Aorta (tissue), 5 donors: ENCODE data around the gene NTHL1. TPM values are rescaled to one million over a fixed set of nuclear protein-coding genes. Genes with fewer than 3 reads are reported as not detected.

Experiments used
- ATAC-seq: fragments of 200-7000 bp; cut with Tn5 transposase; one replicate; pipeline ENCODE4 v1.9.1; 2022; ENCODE audit warnings: moderate library complexity; ENCODE audit not compliant: low FRiP score
- DNase-seq, 2 donors: peaks; one replicate each; pipeline ENCODE4 v3.0.0-alpha.2; 2020
- H3K27ac ChIP-seq, 2 donors: one replicate each; pipeline ENCODE4 v1.5.1; 2013; ENCODE audit warnings: low read length in 2 of 2, mild to moderate bottlenecking in 2 of 2, moderate library complexity in 2 of 2, control low read depth in 1 of 2, inconsistent platforms in 1 of 2, low read depth in 1 of 2
- H3K27me3 ChIP-seq, 2 donors: one replicate each; pipeline ENCODE4 v1.6.1; 2013; ENCODE audit warnings: control low read depth in 1 of 2, low read length in 1 of 2, mild to moderate bottlenecking in 1 of 2, moderate library complexity in 1 of 2; ENCODE audit not compliant: insufficient read depth in 2 of 2, control insufficient read depth in 1 of 2
- H3K36me3 ChIP-seq, 2 donors: one replicate each; pipeline ENCODE4 v1.6.1; 2013; ENCODE audit warnings: control low read depth in 1 of 2, low read length in 1 of 2, mild to moderate bottlenecking in 1 of 2; ENCODE audit not compliant: insufficient read depth in 2 of 2, control insufficient read depth in 1 of 2
- H3K4me1 ChIP-seq, 2 donors: one replicate each; pipeline ENCODE4 v1.6.1; 2013; ENCODE audit warnings: low read length in 2 of 2, control low read depth in 1 of 2, mild to moderate bottlenecking in 1 of 2, moderate library complexity in 1 of 2; ENCODE audit not compliant: insufficient read depth in 2 of 2, control insufficient read depth in 1 of 2
- H3K4me3 ChIP-seq, 2 donors: one replicate each; pipeline ENCODE4 v1.5.1; 2013; ENCODE audit warnings: low read length in 2 of 2, control low read depth in 1 of 2, mild to moderate bottlenecking in 1 of 2
- H3K9me3 ChIP-seq: one replicate; pipeline ENCODE4 v1.6.1; 2013; ENCODE audit warnings: mild to moderate bottlenecking, low read length; ENCODE audit not compliant: control insufficient read depth
- WGBS, 2 donors: extraction: QIAGEN DNeasy Blood & Tissue Kit; methylation state at CpG; one replicate each; pipeline ENCODE4 v1.1.7; 2013; 5-methylcytosine and 5-hydroxymethylcytosine counted together
- intact Hi-C, 2 donors: fragments of 100-400 bp; cut with DNase I; formaldehyde crosslinking; loops; one replicate each; pipeline versions ENCODE4 v1.14.2 to v1.15.0; 2022
- polyA plus RNA-seq, 2 donors: library from polyadenylated mRNA; stranded (reverse); fragments of 200-250 nt; gene quantifications; one replicate each; pipeline ENCODE4 v1.2.3, GENCODE V29; 2013
- total RNA-seq, 2 donors: library from RNA; stranded (reverse); fragmentation: NEBNext Ultra II Directional; extraction: Animal tissue kit (Norgen Biotek cat#: 25700); gene quantifications; one replicate each; pipeline ENCODE4 v1.2.1, GENCODE V29; 2021
- donor health status: healthy with polysubstance abuse.
- donor health status: Bipolar disorder and iron deficiency.
- donor health status: DM: no; HTN: no; CAD: no.
- donor health status: DM: no; HTN: no; CAD: no.
- donor health status: DM: yes; HTN: yes; CAD: no.

Gene NTHL1
- total and polyA plus RNA-seq, 4 donors = 7.4 to 33.8 (median 18.6) TPM

DNA sequence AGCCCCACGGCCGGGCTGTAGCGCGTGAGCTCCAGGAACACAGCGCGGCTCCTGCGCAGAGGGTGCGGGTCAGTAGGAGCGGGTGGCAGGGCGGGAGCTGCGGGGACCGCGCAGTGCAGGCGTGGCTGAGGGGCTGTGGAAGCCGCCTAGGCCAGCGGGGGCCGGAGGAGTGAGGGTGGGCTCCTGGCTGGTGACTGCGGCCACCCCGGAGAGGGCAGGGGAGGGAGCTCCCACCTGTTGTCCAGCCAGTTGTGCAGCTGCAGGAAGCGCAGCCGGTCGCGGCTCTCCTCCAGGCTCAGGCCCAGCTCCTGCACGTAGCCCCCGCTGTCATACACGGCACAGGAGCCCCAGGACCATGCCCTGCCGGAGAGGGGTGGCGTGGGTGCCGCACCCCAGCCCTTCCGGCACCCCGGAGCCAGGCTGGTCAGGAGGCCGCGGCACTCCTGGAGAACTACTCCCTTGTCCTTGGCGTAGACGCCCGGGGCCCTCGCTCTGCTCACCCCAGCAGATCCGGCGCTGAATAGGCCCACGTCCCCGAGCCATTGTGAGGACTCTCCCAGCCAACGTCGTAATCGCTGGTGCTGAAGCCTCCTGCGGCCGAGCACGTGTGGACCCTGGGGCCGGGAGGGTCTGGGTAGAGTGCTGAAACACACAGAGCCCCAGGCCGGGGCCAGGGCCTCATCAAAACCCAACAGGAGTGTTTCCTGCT is 44.1 kb upstream of the NTHL1 start:
- H3K36me3 ChIP-seq = peaks cover 0 to 15% of the 10 kb centered on the region in 2 donors
- no peaks in the 10 kb centered on the region for H3K27me3 ChIP-seq
- intact Hi-C loops = no loop called here
- no peaks in the 10 kb centered on the region for H3K4me1 ChIP-seq
- no peak for ATAC-seq
- 82 to 85% methylated on average over 43 to 49 of the region's 49 CpGs for WGBS, 2 donors
- H3K4me3 ChIP-seq = no peak overlapping the region
- no peaks in the 10 kb centered on the region for H3K9me3 ChIP-seq
- H3K27ac ChIP-seq = no peak overlapping the region
- DNase-seq = no peak

DNA sequence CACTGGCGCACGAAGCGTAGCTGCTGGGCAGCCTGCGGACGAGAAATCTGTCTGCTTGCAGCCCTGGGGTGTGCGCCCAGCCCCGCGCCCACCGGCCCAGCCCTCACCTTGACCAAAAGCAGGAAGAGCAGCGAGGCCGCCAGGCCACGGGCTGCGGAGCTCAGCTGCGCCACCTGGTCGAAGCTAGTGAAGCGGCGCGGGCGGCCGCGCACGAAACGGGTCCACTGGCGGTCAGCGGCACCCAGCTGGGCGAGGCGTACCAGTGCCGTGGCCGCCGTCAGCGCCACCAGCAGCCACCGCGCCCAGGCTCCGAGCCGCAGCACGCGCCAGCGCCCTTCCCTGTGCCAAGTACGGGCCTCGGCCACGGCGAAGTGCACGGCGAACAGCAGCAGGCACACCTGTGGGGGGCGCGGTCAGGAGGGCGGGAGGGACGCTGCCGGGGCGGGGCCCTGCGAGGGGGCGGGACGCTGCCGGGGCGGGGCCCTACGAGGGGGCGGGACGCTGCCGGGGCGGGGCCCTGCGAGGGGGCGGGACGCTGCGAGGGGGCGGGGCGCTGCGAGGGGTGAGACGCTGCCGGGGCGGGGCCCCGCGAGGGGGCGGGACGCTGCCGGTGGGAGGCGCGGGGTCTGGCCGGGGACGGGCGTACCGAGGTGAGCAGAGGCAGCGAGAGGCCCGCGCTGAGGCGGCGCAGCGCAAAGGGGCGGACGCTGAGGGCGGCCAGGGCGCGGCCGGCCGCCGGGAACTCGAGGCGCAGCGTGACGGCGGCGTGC is 43.3 kb upstream of the NTHL1 start:
- no peak overlapping the region for H3K4me3 ChIP-seq
- H3K36me3 ChIP-seq = peaks cover 0 to 12% of the 10 kb centered on the region in 2 donors
- intact Hi-C loops = no loop called here
- H3K9me3 ChIP-seq = no peaks in the 10 kb centered on the region
- H3K27ac ChIP-seq = no peak overlapping the region
- 63 to 74% methylated on average over 63 to 101 of the region's 101 CpGs for WGBS, 2 donors
- no peaks in the 10 kb centered on the region for H3K4me1 ChIP-seq
- no peak for ATAC-seq
- no peak for DNase-seq
- no peaks in the 10 kb centered on the region for H3K27me3 ChIP-seq

DNA sequence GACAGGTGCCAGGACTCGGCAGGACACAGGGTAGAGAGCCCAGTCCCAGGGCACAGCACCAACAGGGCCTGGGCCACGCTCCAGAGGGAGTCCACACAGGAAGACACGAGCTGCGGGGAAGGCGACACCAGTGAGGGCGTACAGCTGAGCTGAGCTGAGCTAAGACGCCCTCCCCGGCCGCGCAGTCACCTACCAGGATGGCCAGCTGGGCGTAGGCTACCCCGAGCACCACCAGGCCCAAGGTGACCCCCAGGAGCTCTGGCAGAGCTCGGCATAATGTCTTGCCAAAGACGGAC is 42.8 kb upstream of the NTHL1 start:
- H3K4me1 ChIP-seq = no peaks in the 10 kb centered on the region
- no peaks in the 10 kb centered on the region for H3K27me3 ChIP-seq
- intact Hi-C loops = no loop called here
- no peak overlapping the region for H3K4me3 ChIP-seq
- no peak for DNase-seq
- H3K9me3 ChIP-seq = no peaks in the 10 kb centered on the region
- WGBS, 2 donors = 80 to 83% methylated on average over 14 of the region's 14 CpGs
- peaks cover 0 to 12% of the 10 kb centered on the region in 2 donors for H3K36me3 ChIP-seq
- H3K27ac ChIP-seq = no peak overlapping the region
- ATAC-seq = no peak

DNA sequence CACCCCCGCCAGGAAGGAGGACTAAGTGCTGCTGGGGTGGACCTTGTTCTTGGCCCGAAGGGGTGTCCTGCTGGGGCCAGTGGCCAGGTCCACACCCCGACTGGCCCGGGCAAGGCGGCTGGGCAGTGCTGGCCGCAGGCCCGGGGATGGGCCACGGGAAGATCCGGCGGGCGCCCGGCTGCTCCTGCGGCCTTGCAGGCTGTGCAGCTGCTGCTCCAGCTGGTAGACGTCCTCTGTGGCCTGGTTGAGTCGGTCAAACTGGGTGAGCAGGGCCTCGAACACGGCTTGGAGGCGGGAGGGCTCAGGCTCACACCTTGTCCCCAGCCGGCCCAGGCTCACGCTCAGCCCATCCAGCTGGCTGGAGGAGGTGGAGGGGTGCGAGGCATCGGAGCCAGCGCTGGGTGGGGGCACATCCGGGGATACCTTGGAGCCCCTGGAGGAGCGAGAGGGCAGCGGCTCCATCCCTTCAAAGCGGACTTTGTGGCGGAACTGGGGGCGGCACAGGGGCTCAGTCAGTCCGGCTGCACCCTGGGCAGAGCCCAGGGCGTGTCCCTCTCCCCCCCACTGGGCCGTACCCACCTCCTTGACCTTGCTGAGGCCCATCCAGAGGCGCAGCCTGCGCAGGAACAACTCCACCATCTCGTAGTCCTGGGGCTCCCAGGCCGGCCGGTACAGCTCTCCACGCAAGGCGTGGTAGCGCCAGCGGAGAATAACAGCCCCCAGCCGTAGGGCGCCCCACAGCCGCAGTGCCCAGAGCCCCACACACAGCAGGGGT is 42.3 kb upstream of the NTHL1 start:
- no peak overlapping the region for H3K27ac ChIP-seq
- no peak for ATAC-seq
- intact Hi-C loops = loop anchor here in 1 of 2 donors (5.0 kb wide), 1 partner anchor 68 kb away; no protein-coding TSS in a partner anchor

DNA sequence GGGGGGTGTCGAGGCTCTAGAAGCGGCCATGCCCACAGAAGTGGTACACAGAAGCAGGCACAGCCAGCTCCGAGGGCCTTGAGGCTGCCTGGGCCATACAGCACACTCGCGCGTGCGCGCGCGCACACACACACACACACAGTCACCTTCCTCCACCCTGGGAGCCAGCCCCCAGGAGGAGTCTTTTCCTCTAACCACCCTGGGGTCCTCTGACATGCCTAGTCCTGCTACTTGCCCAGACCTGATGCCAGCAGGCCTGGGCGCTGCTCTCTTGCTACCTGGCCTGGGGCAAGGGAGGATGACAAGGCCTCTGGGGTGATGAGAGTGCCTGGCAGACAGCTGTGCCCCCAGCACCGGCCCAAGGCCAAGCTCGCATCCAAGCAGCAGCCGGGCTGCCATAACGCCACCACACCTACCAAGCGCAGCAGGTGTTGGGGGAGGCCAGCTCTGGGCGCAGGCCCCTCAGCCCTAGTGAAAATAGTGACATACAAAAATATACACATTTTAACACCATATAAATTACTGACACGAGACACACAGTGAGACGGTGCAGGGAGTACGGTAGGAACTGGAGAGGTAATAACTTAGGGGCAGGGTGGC is 41.2 kb upstream of the NTHL1 start:
- H3K4me3 ChIP-seq = no peak overlapping the region
- no peaks in the 10 kb centered on the region for H3K4me1 ChIP-seq
- intact Hi-C loops = loop anchor here in 1 of 2 donors (5.0 kb wide), 1 partner anchor 67 kb away; no protein-coding TSS in a partner anchor
- 73 to 81% methylated on average over 20 of the region's 20 CpGs for WGBS, 2 donors
- H3K27me3 ChIP-seq = no peaks in the 10 kb centered on the region
- ATAC-seq = no peak
- H3K9me3 ChIP-seq = no peaks in the 10 kb centered on the region
- no peak overlapping the region for H3K27ac ChIP-seq
- no peak for DNase-seq
- peaks cover 0 to 12% of the 10 kb centered on the region in 2 donors for H3K36me3 ChIP-seq

More for the DNA sequence above, 42.3 kb upstream of the NTHL1 start:
- no peak for DNase-seq
- Histone ChIP-seq H3K36me3 (peaks cover 0 to 12% of the 10 kb centered on the region in 2 donors), H3K27me3 (no peaks in the 10 kb centered on the region), H3K4me3 (no peak overlapping the region), H3K4me1 (no peaks in the 10 kb centered on the region), H3K9me3 (no peaks in the 10 kb centered on the region)
- whole genome bisulfite sequencing, 2 donors = 85 to 87% methylated on average over 44 of the region's 44 CpGs

DNA sequence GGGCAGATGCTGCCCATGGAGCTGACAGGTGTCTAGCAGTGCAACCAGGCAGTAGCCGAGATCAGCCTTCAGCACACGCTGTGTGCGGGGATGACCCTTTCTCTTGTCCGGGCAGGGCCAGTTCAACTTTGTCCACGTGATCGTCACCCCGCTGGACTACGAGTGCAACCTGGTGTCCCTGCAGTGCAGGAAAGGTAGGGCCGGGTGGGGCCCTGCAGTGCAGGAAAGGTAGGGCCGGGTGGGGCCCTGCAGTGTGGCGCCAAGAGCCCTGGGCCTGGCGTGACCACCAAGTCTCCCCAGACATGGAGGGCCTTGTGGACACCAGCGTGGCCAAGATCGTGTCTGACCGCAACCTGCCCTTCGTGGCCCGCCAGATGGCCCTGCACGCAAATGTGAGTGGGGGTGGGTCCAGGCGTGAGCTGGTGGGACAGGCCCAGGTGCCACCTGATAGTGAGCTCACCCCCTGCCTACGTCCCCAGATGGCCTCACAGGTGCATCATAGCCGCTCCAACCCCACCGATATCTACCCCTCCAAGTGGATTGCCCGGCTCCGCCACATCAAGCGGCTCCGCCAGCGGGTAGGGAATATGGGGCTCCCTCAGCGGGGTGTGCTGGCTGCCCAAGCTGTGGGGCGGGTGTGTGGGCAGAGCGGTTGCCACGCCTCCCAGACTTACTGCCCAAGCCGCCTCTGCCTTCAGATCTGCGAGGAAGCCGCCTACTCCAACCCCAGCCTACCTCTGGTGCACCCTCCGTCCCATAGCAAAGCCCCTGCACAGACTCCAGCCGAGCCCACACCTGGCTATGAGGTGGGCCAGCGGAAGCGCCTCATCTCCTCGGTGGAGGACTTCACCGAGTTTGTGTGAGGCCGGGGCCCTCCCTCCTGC is 40.4 kb upstream of the NTHL1 start:
- DNase-seq = no peak
- intact Hi-C loops = loop anchor here in 1 of 2 donors (5.0 kb wide), 1 partner anchor 66 kb away; no protein-coding TSS in a partner anchor
- no peak overlapping the region for H3K4me3 ChIP-seq
- H3K4me1 ChIP-seq = no peaks in the 10 kb centered on the region
- H3K9me3 ChIP-seq = no peaks in the 10 kb centered on the region
- no peaks in the 10 kb centered on the region for H3K27me3 ChIP-seq
- H3K27ac ChIP-seq = no peak overlapping the region
- WGBS, 2 donors = 82 to 87% methylated on average over 41 of the region's 41 CpGs
- no peak for ATAC-seq
- H3K36me3 ChIP-seq = peaks cover 0 to 12% of the 10 kb centered on the region in 2 donors

DNA sequence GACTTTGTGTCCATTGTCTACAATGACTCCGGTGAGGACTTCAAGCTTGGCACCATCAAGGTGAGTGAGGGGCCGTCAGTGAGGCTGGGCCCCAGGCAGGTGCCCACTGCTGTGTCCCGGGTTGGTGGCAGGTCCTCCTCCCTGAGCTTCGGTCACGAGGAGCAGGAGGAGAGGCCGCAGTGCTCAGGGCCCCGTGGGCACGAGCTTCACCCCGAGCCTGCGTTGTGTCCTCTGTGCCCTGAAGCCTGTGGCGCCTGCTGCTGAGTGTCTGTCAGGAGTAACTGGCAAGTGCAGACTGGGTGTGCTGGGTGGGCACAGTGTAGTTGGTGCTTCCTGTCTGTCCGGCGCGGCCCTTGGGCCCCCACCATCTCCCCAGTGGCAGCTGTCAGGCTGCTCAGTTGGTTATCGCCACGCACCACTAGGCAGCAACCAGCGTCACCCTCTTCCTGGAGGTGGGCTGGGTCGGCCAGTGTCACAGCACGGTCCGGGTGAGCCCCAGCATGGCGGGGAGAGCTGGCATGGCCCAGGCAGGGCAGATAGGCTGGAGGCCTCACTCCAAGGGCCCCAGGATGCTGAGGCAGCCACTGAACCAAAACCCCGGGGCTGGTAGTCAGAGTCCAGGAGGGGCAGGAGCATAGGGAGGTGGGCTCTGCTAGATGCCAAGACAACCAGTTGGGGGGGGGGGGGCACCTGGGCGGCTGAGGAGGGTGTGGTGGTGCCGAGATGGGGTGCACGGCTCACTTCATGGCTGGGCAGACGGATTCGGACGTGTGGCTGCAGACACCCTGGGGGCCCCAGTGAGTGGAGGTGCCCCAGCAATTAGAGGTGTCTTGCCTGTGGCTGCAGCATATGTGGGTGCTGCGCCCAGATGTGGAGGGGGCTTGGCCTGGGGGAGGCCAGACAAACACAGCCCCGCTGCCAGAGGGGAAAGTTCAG is 39.4 kb upstream of the NTHL1 start:
- no peak for ATAC-seq
- 66 to 68% methylated on average over 29 to 30 of the region's 30 CpGs for whole genome bisulfite sequencing, 2 donors
- intact Hi-C loops = loop anchor here in 1 of 2 donors (5.0 kb wide), 1 partner anchor 65 kb away; no protein-coding TSS in a partner anchor
- DNase-seq = no peak
- Histone ChIP-seq H3K27ac (no peak overlapping the region), H3K4me3 (no peak overlapping the region), H3K4me1 (no peaks in the 10 kb centered on the region), H3K36me3 (peaks cover 0 to 8% of the 10 kb centered on the region in 2 donors), H3K9me3 (no peaks in the 10 kb centered on the region), H3K27me3 (no peaks in the 10 kb centered on the region)
